Measurements from ENCODE around the gene FAM168A.
"Not testable (repeated sequence)": the region's sequence is repeated elsewhere in the genome, so short reads cannot be mapped to it uniquely, and the experiment has no call there.

FAM168A gene

DNA sequence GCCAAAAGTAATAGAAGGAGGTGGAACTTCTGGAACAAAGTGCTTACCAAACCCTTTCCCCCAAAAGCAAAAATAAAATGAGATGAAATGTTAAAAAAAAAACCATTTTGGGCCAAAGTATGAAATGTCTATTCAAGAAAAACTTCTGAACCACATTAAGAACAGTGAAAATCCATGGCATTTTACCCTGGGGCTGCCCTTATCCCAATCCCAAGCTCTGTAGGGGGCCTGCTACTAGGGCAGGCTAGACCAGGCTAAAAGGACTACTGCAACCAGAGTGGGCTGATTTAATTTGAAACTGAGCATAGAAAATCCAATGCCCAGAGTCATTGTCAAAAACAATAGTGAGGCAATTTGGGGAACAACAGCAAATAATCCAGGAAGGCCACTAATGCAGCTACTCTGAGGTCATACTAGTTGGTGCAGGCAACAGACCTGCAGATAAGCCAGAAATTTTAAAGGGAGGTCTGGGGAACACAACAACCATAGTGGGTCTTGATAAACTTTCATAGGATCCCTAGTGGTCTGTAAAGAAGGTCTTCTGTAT is 122.3 kb downstream of the FAM168A start:
- DNase-seq (ENCODE audit: low read depth in 3 of 3, low spot score in 1 of 3), result no peak

- no peak for DNase-seq (ENCODE audit: low read depth in 3 of 3, low spot score in 1 of 3)
Measured at GRCh38 chr11:73473252-73473651, 124.7 kb downstream of the FAM168A start.

- DNase-seq (ENCODE audit: low read depth in 3 of 3, low spot score in 1 of 3), result not testable (repeated sequence)
Measured at GRCh38 chr11:73470036-73470612, 127.8 kb downstream of the FAM168A start.

- no peak for DNase-seq (ENCODE audit: low read depth in 3 of 3, low spot score in 1 of 3)
Measured at GRCh38 chr11:73469401-73469800, 128.5 kb downstream of the FAM168A start.

DNA sequence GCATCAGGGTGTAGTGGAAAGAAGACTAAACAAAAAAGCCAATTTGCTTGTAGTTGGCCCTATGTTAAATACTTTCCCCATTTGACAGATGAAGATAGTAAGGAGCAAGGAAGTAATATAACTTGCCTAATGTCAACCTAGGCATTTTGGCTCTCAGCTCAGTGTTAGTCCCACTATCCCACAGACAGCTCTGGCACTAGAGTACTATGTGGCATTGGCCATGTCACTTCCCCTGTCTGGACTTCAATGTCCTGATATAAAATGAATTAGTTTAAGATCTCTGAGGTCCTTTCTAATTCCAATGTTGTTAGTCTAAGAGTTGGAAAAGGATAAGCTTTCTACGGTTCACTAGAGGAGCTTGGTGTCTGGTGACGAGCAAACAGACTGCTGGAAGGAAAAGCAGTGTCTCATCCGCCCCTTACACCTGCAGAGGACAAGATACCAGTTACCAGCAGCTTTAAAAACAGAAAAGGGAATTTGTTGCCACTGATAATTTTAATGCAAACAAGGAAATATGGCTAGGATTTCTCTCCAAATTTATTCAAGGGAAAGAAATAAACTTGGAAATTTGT is 129.2 kb downstream of the FAM168A start:
- DNase-seq (ENCODE audit: low read depth in 3 of 3, low spot score in 1 of 3), result no peak

DNA sequence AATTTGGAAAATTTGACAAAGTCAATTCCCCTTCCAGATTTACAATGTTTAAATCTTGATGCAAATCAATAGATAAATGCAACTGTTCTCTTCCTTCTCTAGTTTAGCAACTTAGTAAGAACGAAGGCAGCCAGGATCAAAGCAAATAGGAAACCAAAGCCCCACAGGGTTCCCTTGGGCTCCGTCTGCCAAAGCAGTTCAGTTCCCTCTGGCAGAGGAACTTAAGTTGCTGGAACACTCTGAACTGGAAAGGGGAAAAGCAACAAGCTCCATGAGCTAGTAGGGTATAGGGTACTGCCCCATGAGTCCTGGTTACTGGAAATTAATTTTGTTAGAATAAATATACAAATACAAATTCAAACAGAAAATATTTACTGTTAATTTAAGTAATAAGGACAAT is 130.4 kb downstream of the FAM168A start:
- DNase-seq (ENCODE audit: low read depth in 3 of 3, low spot score in 1 of 3), result no peak

DNA sequence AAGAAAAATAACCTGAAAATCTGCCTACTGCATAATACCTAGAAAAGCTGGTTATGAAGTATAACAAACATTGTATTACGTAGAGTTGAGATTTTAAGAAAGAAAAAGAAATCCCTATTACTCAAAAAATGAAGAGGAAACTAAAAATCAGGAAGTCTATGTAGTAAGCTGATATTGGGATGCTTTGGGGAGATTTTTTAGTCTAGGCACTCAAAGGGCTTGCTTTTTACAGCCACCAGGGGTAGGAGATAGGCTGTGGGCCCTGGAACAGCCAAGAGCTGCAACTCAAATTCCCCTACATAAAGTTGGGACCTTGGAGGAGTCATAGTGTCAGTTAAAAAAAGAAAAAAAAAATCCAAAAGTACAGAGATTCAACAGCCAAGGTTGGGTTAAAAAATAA is 131.3 kb downstream of the FAM168A start:
- no peak for DNase-seq (ENCODE audit: low read depth in 3 of 3, low spot score in 1 of 3)

- DNase-seq (ENCODE audit: low read depth in 3 of 3, low spot score in 1 of 3), result no peak
Measured at GRCh38 chr11:73465871-73466270, 132.0 kb downstream of the FAM168A start.

- DNase-seq (ENCODE audit: low read depth in 3 of 3, low spot score in 1 of 3), result no peak
Measured at GRCh38 chr11:73465023-73465675, 132.8 kb downstream of the FAM168A start.

GRCh38 chr11:73464347-73464746 is 133.6 kb downstream of the FAM168A start:
- no peak for DNase-seq (ENCODE audit: low read depth in 3 of 3, low spot score in 1 of 3)

- DNase-seq (ENCODE audit: low read depth in 3 of 3, low spot score in 1 of 3), result no peak
Measured at GRCh38 chr11:73463359-73463758, 134.6 kb downstream of the FAM168A start.

- no peak for DNase-seq (ENCODE audit: low read depth in 3 of 3, low spot score in 1 of 3)
Measured at GRCh38 chr11:73461964-73462363, 135.9 kb downstream of the FAM168A start.

DNA sequence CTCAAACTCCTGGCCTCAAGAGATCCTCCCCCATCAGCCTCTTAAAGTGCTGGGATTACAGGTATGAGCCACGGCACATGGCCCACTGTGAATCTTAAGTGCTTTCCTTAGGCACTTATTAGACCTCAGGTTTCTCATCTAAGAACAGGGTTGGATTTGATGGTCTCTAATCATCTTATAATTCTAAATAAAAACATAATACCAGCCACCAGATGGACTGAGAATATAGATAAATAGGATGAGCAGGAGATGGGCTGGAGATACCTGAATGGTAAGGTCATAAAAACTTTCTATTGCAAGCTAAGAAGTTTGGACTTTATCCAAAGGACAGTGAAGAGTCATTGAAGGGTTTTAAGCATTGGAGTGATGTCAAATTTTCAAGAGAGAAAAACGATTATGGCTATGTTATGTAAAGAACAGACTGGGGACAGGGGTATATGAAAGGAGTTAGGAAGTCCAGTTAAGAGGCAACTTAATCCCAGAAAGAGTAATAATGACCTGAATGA is 136.5 kb downstream of the FAM168A start:
- no peak for DNase-seq (ENCODE audit: low read depth in 3 of 3, low spot score in 1 of 3)

- DNase-seq (ENCODE audit: low read depth in 3 of 3, low spot score in 1 of 3), result no peak
Measured at GRCh38 chr11:73458201-73458600, 139.7 kb downstream of the FAM168A start.

DNA sequence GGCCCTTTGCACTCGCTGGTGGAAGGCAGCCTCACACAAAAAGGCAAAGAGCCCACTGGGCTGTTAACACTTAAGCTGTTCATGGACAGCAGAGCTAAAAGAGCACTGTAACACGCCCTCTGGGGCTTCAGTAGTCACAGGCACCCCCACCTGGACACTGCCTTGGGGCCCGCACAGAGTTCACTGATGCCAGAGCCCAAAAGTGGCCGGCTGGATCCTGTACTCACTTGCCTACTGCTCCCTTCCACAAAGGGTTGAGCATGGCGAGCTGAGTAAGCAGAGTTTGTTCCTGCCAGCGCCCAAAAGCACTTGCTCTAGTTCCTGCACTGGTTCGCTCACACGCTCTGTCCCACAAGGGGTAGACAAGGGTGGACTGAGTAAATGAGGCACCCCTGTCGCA is 142.9 kb downstream of the FAM168A start:
- DNase-seq (ENCODE audit: low read depth in 3 of 3, low spot score in 1 of 3), result no peak

- no peak for DNase-seq (ENCODE audit: low read depth in 3 of 3, low spot score in 1 of 3)
Measured at GRCh38 chr11:73453562-73453961, 144.3 kb downstream of the FAM168A start.

DNA sequence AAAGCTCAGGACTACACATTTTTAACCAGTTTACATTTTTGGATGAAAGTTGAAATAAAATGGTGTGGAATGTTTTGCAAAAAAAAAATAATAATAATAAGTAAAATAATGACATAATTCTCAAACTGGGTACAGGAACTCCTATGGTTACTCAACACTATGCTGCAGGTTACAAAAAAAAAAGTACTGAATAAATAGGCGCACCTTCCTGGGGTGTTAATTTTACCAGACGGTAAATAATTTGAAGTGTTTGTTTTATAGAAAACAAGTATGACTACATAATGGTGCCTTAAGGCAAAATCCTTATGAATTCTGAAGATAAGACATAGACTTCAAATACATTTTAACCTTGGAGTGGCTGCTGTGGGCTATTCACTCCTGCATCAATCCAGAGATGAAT is 145.2 kb downstream of the FAM168A start:
- DNase-seq (ENCODE audit: low read depth in 3 of 3, low spot score in 1 of 3), result no peak

DNA sequence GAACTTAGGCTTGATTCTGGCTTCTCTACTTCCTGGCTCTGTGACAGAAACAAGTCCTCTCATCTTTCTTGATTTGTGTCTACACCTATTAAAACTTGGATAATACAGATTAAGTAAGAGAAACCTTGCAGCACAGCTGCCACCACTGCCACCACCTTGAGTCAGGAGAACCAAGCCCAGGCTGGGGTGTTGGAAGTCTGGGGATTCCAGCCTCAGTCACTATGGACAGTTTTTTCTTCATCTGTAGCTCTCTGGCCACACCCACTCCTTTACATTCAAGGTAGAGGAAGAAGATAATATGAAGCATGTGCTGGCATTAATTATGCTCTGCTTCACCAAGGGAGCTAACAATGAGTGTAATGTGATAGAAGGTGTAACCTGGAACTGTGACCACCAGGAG is 146.0 kb downstream of the FAM168A start:
- DNase-seq (ENCODE audit: low read depth in 3 of 3, low spot score in 1 of 3), result no peak

DNA sequence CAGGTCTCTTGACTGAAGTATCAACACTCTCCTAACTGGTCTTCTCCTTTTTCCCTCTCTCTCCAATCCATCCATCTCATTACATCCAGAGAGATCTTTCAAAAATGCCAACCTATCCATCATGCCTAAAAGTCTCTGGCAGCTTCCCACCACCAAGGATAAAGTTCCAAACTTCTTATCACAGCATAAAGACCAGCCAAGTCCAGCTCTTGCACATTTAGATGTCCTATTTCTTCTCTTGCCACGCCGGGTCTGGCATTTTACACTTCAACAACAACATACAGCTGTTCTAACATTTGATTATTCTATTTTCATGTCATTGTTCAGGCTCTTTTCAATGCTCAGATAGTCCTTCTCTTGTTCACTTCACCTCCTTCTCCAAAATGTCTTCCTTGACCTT is 151.1 kb downstream of the FAM168A start:
- DNase-seq (ENCODE audit: low read depth in 3 of 3, low spot score in 1 of 3), result no peak

DNA sequence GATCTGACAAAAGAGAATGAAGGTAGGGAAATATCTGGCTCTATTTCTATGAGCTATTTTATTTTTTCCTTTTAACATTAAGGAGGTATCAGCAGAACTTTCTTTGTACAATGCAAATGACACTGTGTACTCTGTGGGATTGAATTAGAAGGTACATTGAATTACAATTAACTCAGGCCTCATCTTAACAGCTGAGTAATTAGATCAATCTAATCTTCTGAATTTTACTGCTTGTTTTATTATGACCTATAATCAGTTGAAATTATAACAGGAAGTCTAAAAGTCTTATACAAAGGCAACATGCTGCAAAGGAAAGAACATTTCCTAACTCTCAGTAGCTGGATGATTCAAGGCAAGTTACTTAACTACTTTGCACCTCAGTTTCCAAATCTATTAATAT is 151.9 kb downstream of the FAM168A start:
- DNase-seq (ENCODE audit: low read depth in 3 of 3, low spot score in 1 of 3), result no peak

- DNase-seq (ENCODE audit: low read depth in 3 of 3, low spot score in 1 of 3), result no peak
Measured at GRCh38 chr11:73439002-73439843, 158.7 kb downstream of the FAM168A start.
